Stimulated activated memory B cell treated with anti-CD40 and anti-IgM and Interleukin-4, amounts not matched to agents 10 μg/mL and 1 μg/mL and 100 μg/mL, for 72 hours (primary cell): ENCODE results near the gene DAZAP2.
A peak's percentile ranks its signal among the peaks of the same experiment; 100 is the strongest.

Experiments
- ATAC-seq: fragments of 150-1000 bp; cut with Tn5 transposase; 2 replicates; pipeline ENCODE4 v1.10.0; 2021
- H3K27ac Mint-ChIP-seq: one replicate; pipeline ENCODE4 v1.8.0; 2022; ENCODE audit warnings: mild to moderate bottlenecking, mixed read lengths
- H3K27me3 Mint-ChIP-seq: one replicate; pipeline ENCODE4 v1.8.0; 2022; ENCODE audit warnings: mixed read lengths
- H3K36me3 Mint-ChIP-seq: one replicate; pipeline ENCODE4 v1.8.0; 2022; ENCODE audit warnings: mixed read lengths
- H3K4me1 Mint-ChIP-seq: one replicate; pipeline ENCODE4 v1.8.0; 2022; ENCODE audit warnings: mixed read lengths
- H3K4me3 Mint-ChIP-seq: one replicate; pipeline ENCODE4 v1.8.0; 2022; ENCODE audit warnings: mild to moderate bottlenecking, moderate library complexity, mixed read lengths
- H3K9me3 Mint-ChIP-seq: one replicate; pipeline ENCODE4 v1.8.0; 2022; ENCODE audit warnings: mixed read lengths

Gene DAZAP2, protein sequence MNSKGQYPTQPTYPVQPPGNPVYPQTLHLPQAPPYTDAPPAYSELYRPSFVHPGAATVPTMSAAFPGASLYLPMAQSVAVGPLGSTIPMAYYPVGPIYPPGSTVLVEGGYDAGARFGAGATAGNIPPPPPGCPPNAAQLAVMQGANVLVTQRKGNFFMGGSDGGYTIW

DNA sequence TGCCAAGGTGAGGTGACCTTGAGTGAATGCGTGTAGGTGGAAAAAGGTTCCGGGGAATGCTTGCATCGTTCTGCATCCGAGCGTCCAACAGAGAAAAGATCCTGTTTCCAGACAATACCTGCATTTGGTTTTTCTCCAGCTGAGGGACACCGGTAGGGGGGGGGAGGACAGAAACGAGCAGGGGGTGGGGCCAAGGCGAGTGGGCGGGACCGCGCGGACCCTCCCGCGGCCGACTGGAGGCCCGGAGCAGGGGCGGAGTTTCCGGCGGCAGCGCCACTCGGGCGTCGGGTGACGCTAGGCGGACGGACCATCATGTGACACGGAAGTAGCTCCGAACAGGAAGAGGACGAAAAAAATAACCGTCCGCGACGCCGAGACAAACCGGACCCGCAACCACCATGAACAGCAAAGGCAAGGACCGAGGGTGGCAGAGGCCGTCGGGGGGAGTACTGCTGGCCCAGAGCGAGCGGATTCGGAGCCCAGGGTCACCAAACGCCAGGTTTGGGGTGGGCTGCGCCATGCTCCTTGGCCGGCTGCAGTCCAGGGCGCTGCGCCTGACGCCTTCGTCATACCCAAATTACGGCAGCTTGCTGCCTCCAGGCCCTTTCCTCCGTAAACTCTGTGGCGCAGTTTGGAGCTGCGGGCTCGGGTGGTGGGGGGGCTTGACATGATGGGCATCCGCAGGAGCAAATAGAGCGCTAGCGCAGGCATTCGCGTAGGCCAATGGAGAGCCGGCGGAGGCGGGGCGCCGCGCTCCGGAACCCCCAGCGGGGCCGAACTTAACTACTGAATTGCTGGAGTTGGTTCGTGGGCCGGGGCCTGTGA is at the start of gene DAZAP2:
DAZAP2 (plus strand) TSS at position 317 of the 825 bp plus-strand sequence; CDS start at position 399, 82 bp downstream.
- Mint-ChIP-seq H3K9me3 (no peaks in the 10 kb centered on the region), H3K4me3 (peak within 1 kb of the TSS; percentile 90), H3K27me3 (no peaks in the 10 kb centered on the region), H3K36me3 (peaks cover 29% of the 10 kb centered on the region), H3K4me1 (peaks cover 44% of the 10 kb centered on the region), H3K27ac (peak within 1 kb of the TSS; percentile 100)
- peak; percentile 97 for ATAC-seq

- Mint-ChIP-seq H3K36me3 (peaks cover 10% of the 10 kb centered on the region), H3K4me1 (peaks cover 32% of the 10 kb centered on the region), H3K9me3 (no peaks in the 10 kb centered on the region), H3K4me3 (no peak overlapping the region), H3K27ac (no peak overlapping the region), H3K27me3 (no peaks in the 10 kb centered on the region)
- ATAC-seq, result no peak
Observed at GRCh38 chr12:51189790-51190355, 48.8 kb upstream of the DAZAP2 start.

DNA sequence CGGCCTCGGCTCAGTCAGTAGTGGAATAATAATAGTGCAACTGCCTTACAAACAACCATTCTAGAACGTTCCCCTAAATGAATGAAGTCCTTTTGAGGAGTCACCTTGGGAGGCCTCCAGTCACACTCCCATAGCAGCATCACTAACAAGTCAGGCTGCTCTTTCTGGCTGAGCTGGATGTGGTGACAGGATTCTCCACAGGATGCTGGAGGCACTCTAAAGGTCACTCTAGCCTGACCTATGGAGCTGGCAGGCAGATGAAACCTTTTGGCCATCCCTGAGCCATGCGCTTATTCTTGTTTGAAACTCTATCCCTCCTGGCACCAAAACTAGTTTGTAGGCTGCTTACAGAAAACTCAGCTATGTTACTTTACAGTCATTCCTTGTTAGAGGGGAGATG is 47.8 kb upstream of the DAZAP2 start:
- Mint-ChIP-seq H3K4me1 (peaks cover 32% of the 10 kb centered on the region), H3K9me3 (no peaks in the 10 kb centered on the region), H3K27ac (no peak overlapping the region), H3K27me3 (no peaks in the 10 kb centered on the region), H3K4me3 (no peak overlapping the region), H3K36me3 (peaks cover 10% of the 10 kb centered on the region)
- no peak for ATAC-seq

DNA sequence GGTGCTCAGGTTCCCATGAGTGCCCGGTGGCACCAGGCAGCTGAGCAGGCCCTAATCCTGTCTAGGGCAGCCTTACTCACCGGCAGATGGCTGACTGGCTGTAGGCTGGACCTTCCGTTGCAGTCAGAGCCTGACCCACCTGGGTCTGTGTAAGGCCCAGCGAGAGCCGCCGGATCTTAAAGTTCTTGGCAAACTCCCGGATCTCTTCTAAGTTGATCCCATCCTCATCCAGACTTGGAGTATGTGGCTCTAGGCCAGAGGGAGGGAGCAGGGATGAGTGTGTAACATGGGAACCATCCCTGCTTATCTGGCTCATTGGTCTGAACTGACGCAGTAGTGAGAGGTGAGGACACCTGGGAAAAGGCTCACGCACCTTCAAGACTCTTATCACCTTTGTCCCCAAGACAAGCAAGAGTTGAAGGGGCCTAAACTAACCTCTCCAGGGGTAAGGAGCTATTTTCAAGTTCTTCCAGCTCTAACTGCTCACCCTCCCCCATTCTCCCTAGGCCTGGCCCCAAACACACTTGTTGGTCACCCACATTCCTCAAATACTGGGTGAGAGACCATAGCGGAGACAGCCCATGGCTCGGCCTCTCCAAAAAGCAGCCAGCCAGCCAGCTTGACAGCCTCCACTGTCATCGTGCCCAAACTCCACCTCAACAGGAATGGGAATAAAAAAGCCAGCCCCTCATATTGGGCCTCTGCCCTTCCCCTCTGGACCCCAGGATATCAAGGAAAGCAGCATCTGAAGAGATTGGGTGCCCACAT is 46.9 kb upstream of the DAZAP2 start:
- H3K27me3 Mint-ChIP-seq, result no peaks in the 10 kb centered on the region
- H3K36me3 Mint-ChIP-seq, result peaks cover 10% of the 10 kb centered on the region
- H3K9me3 Mint-ChIP-seq, result no peaks in the 10 kb centered on the region
- no peak overlapping the region for H3K27ac Mint-ChIP-seq
- no peak for ATAC-seq
- H3K4me1 Mint-ChIP-seq, result peaks cover 28% of the 10 kb centered on the region
- H3K4me3 Mint-ChIP-seq, result no peak overlapping the region

DNA sequence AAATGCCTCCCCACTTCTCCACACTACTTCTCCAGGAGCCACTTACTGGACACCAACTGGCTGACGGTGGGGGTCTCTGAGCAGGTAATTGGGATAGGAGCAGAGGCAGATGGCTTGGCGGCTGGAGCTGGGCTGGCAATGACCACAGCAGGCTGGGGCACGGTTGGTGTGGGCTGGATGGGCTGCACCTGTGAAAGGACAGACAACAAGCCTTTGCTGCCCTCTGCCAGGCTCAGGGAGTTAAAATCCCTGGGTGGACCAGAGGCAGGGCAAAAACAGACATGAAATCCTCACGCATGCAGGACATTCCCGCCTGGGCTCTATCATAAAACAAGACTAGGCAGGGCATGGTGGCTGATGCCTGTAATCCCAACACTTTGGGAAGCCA is 46.3 kb upstream of the DAZAP2 start:
- no peak for ATAC-seq
- Mint-ChIP-seq H3K9me3 (no peaks in the 10 kb centered on the region), H3K27ac (no peak overlapping the region), H3K27me3 (no peaks in the 10 kb centered on the region), H3K4me3 (no peak overlapping the region), H3K4me1 (peaks cover 22% of the 10 kb centered on the region), H3K36me3 (peaks cover 10% of the 10 kb centered on the region)

DNA sequence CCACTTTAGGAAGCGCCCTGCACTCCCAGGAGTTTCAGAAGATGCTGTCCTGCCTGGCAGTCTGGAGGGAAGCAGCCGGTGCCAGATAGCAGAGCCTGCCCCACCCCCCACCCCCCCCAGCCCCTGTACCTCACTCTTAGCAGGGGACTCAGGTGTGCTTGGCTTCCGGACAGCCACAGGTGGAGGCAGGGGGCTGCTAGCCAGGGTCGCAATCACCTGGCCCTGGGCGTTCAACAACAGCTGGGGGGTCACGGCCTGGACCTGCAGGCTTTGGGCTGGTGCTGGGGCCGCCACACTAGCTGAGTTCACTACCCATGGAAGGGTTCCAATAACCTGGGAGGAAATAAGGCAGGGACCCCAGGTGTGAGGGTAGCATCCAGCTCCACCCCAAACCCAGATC is 42.8 kb upstream of the DAZAP2 start:
- Mint-ChIP-seq H3K27me3 (no peaks in the 10 kb centered on the region), H3K4me1 (no peaks in the 10 kb centered on the region), H3K9me3 (no peaks in the 10 kb centered on the region), H3K27ac (no peak overlapping the region), H3K36me3 (peaks cover 17% of the 10 kb centered on the region), H3K4me3 (no peak overlapping the region)
- ATAC-seq, result no peak

DNA sequence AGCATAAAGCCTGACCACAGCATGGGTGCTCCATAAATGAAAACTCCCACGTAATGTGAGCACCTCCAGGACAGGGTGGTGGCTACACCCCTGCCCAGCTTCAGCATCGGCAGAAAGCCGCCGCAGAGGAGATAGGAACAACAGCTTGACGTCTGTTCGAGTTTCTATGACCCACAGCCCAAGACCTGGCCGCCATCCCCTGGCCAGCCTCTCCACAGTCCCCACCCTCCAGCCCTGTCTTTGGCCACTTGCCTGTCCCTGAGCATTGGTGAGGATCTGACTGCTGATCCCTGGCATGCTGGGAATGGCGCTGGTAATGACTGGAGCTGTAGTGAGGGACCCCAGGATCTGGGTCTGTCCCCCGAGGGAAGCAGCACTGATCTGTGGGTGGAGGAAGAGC is 42.1 kb upstream of the DAZAP2 start:
- H3K27me3 Mint-ChIP-seq, result no peaks in the 10 kb centered on the region
- peaks cover 16% of the 10 kb centered on the region for H3K36me3 Mint-ChIP-seq
- H3K4me1 Mint-ChIP-seq, result no peaks in the 10 kb centered on the region
- no peak overlapping the region for H3K4me3 Mint-ChIP-seq
- ATAC-seq, result no peak
- no peaks in the 10 kb centered on the region for H3K9me3 Mint-ChIP-seq
- H3K27ac Mint-ChIP-seq, result no peak overlapping the region

GRCh38 chr12:51197736-51198567 is 40.7 kb upstream of the DAZAP2 start:
- H3K27me3 Mint-ChIP-seq, result no peaks in the 10 kb centered on the region
- peaks cover 7% of the 10 kb centered on the region for H3K36me3 Mint-ChIP-seq
- ATAC-seq, result no peak
- H3K4me1 Mint-ChIP-seq, result no peaks in the 10 kb centered on the region
- H3K9me3 Mint-ChIP-seq, result no peaks in the 10 kb centered on the region
- H3K4me3 Mint-ChIP-seq, result no peak overlapping the region
- no peak overlapping the region for H3K27ac Mint-ChIP-seq

GRCh38 chr12:51198568-51199365 is 39.9 kb upstream of the DAZAP2 start:
- Mint-ChIP-seq H3K9me3 (no peaks in the 10 kb centered on the region), H3K27ac (no peak overlapping the region), H3K4me1 (no peaks in the 10 kb centered on the region), H3K36me3 (peaks cover 7% of the 10 kb centered on the region), H3K4me3 (no peak overlapping the region), H3K27me3 (no peaks in the 10 kb centered on the region)
- no peak for ATAC-seq

DNA sequence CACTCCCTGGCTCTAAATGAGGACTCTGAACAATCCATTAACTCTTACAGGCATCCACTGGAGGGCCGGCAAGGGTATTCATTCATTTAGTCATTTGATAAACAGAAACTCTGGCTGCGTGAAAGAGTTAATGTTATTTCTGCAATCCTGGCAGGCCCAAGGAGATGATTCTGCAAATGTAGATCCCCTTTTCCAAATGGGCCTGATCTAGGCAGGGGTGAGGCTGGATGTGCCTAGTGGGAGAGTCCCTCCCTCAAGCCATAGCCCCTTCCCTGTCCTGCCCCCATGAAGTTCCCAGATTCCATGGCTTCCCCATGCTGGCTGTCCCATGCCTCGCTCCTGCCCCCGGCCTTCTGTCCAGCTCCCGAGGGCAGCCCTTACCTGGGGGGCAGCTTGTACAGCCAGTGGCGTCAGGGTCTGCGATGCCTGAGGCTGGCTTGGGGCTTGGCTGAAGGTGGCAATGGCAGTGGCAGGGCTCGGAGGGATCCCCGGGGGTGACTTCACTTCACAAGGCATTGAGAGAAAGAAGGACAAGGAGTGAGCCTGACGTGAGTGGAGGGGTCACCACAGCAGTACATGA is 39.2 kb upstream of the DAZAP2 start:
- Mint-ChIP-seq H3K36me3 (peaks cover 7% of the 10 kb centered on the region), H3K9me3 (no peaks in the 10 kb centered on the region), H3K27ac (no peak overlapping the region), H3K4me3 (no peak overlapping the region), H3K4me1 (no peaks in the 10 kb centered on the region), H3K27me3 (no peaks in the 10 kb centered on the region)
- ATAC-seq, result no peak

DNA sequence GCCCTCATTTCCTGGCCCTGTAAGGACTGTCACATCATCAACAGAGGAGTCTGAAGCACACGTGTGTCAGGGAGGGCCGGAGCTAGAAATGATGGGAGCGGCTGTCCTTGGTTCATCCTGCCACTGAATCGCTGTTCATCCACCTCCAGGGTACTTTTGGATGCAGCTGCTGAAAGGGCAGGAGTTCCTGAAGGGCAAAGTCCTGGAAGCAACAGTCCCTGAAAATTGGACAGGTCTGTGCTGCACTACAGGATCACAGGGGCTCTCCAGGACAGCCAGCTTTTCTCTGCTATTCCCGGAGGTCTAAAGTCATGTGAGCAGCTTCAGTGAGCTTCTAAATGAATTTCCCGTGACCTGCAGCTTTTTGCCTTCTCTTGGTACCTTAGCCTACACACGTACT is 38.5 kb upstream of the DAZAP2 start:
- no peaks in the 10 kb centered on the region for H3K27me3 Mint-ChIP-seq
- ATAC-seq, result no peak
- H3K9me3 Mint-ChIP-seq, result no peaks in the 10 kb centered on the region
- H3K4me1 Mint-ChIP-seq, result no peaks in the 10 kb centered on the region
- no peak overlapping the region for H3K4me3 Mint-ChIP-seq
- H3K27ac Mint-ChIP-seq, result no peak overlapping the region
- peaks cover 7% of the 10 kb centered on the region for H3K36me3 Mint-ChIP-seq

DNA sequence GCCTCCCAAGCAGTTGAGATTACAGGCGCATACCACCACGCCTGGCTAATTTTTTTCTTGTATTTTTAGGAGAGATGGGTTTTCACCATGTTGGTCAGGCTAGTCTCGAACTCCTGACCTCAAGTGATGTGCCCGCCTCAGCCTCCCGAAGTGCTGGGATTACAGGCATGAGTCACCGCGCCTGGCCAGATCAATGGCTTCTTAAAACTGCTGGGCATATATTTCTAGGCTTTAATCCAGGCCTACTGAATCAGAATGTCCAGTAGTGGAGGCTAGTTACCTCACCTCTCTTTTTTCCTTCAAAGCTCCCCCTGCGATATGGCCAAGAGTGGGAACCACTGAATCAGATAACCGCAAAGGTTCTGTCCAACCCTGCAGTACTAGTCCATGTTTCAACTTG is 37.8 kb upstream of the DAZAP2 start:
- no peaks in the 10 kb centered on the region for H3K4me1 Mint-ChIP-seq
- H3K9me3 Mint-ChIP-seq, result no peaks in the 10 kb centered on the region
- no peak overlapping the region for H3K4me3 Mint-ChIP-seq
- no peaks in the 10 kb centered on the region for H3K27me3 Mint-ChIP-seq
- H3K36me3 Mint-ChIP-seq, result peaks cover 7% of the 10 kb centered on the region
- no peak overlapping the region for H3K27ac Mint-ChIP-seq
- ATAC-seq, result no peak

DNA sequence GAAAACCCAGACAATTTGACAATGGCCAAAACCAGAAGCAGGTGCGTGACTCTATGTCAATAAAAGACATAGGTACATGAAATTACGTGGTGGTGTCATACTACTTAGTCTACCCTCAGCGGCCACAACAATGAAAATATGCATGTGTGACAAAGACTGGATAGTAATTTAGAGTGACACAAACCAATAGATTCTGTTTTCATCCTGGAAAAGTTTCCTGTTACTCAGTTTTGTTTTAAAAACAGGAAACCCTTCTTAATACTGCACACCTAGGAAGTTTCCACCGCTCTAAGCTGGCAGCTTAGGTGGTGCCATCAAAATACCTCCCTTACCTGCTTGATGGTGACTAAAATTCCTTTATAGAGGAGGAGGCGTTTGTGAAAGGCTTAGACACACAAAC is 35.9 kb upstream of the DAZAP2 start:
- Mint-ChIP-seq H3K4me1 (no peaks in the 10 kb centered on the region), H3K27me3 (no peaks in the 10 kb centered on the region), H3K27ac (no peak overlapping the region), H3K4me3 (no peak overlapping the region), H3K9me3 (no peaks in the 10 kb centered on the region), H3K36me3 (peaks cover 7% of the 10 kb centered on the region)
- ATAC-seq, result no peak

DNA sequence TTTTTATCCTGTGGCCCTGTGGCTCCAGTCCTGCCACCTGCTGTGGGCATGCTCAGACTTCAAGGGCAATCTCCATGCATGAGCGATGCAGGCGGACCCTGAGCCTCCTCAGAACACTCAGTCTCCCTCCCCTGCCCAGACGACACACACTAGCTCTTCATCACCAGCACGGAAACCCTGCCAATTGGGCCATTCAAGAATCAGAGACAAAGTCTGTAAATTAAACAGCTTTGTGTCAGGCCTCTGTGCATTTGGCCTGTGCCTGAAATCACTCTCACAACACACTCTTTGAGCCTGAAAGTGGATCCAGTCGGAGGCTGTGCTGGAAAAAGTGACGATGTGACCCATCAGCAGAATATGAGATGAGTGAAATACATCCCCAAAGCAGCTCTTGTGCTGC is 33.3 kb upstream of the DAZAP2 start:
- Mint-ChIP-seq H3K27me3 (no peaks in the 10 kb centered on the region), H3K4me3 (no peak overlapping the region), H3K36me3 (peaks cover 12% of the 10 kb centered on the region), H3K27ac (no peak overlapping the region), H3K4me1 (no peaks in the 10 kb centered on the region), H3K9me3 (no peaks in the 10 kb centered on the region)
- ATAC-seq, result no peak
